Endodermal cell (in vitro differentiated cells): ENCODE data around the gene SH3BGRL2. TPM values are rescaled to one million over a fixed set of nuclear protein-coding genes. Genes with fewer than 3 reads are reported as not detected.

ENCODE experiments used
- DNase-seq: peaks from one replicate; pipeline ENCODE4 v3.0.0-alpha.2; 2017
- H3K27ac ChIP-seq: 2 replicates; pipeline ENCODE4 v1.5.1; 2013; ENCODE audit warnings: mild to moderate bottlenecking, low read depth, low read length, moderate library complexity
- H3K27me3 ChIP-seq: 2 replicates; pipeline ENCODE4 v1.6.1; 2013; ENCODE audit warnings: mild to moderate bottlenecking, low read length, moderate library complexity; ENCODE audit not compliant: insufficient read depth, control insufficient read depth, poor library complexity, severe bottlenecking
- H3K36me3 ChIP-seq: 2 replicates; pipeline ENCODE4 v1.7.0; 2013; ENCODE audit warnings: mild to moderate bottlenecking, low read length, moderate library complexity; ENCODE audit not compliant: control insufficient read depth, insufficient read depth
- H3K4me1 ChIP-seq: one replicate; pipeline ENCODE4 v1.7.0; 2013; ENCODE audit warnings: low read length; ENCODE audit not compliant: control insufficient read depth, insufficient read depth
- H3K4me3 ChIP-seq: 2 replicates; pipeline ENCODE4 v1.5.1; 2013; ENCODE audit warnings: mild to moderate bottlenecking, low read length, moderate library complexity
- H3K9ac ChIP-seq: 2 replicates; pipeline ENCODE4 v1.6.1; 2013; ENCODE audit warnings: mild to moderate bottlenecking, low read length, moderate library complexity; ENCODE audit not compliant: poor library complexity, severe bottlenecking; ENCODE audit errors: extremely low read depth
- H3K9me3 ChIP-seq: 2 replicates; pipeline ENCODE4 v1.6.1; 2013; ENCODE audit warnings: mild to moderate bottlenecking, low read length, moderate library complexity; ENCODE audit not compliant: control insufficient read depth
- H3K27ac Mint-ChIP-seq: 2 replicates; pipeline ENCODE4 v1.8.0; 2020; ENCODE audit warnings: mixed read lengths
- H3K27me3 Mint-ChIP-seq: 2 replicates; pipeline ENCODE4 v1.8.0; 2021; ENCODE audit warnings: mild to moderate bottlenecking, mixed read lengths; ENCODE audit not compliant: insufficient read depth
- H3K36me3 Mint-ChIP-seq: 2 replicates; pipeline ENCODE4 v1.8.0; 2020; ENCODE audit warnings: low read depth, mixed read lengths
- H3K4me1 Mint-ChIP-seq: 2 replicates; pipeline ENCODE4 v1.8.0; 2020; ENCODE audit warnings: mixed read lengths
- H3K4me3 Mint-ChIP-seq: 2 replicates; pipeline ENCODE4 v1.8.0; 2020; ENCODE audit warnings: mild to moderate bottlenecking, moderate library complexity, mixed read lengths
- H3K9me3 Mint-ChIP-seq: 2 replicates; pipeline ENCODE4 v1.8.0; 2020; ENCODE audit warnings: mild to moderate bottlenecking, mixed read lengths
- WGBS, 2 experiments: methylation state at CpG; one replicate each; pipeline versions ENCODE4 v1.1.5 to v1.1.7; 2013; ENCODE audit warnings: missing lambda C conversion rate in 2 of 2, mixed read lengths in 1 of 2; ENCODE audit not compliant: insufficient coverage in 1 of 2, insufficient read length in 1 of 2; 5-methylcytosine and 5-hydroxymethylcytosine counted together
- total RNA-seq, 2 donors: library from RNA; stranded (reverse); fragmentation: NEBNext Ultra II Directional in 1 of 2; extraction: Animal tissue kit (Norgen Biotek cat#: 25700) in 1 of 2; gene quantifications; 2 replicates in 1 of 2; 3 replicates in 1 of 2; pipeline ENCODE4 v1.2.1, GENCODE V29; 2021
- TF ChIP-seq, protein P1 (sequence below): fragments of 200-600 bp; sonication (generic); conservative IDR thresholded peaks from 2 replicates; pipeline ENCODE4 v1.5.0; 2021; ENCODE audit warnings: antibody characterized with exemption, mild to moderate bottlenecking

The SH3BGRL2 gene
- total RNA-seq, 2 donors from 2014 or later = 24.3 to 40.1 TPM

- no peak overlapping the region for H3K4me3 ChIP-seq
- H3K9ac ChIP-seq = no peak overlapping the region
- no peaks in the 10 kb centered on the region for H3K9me3 ChIP-seq
- no peak overlapping the region for H3K27ac ChIP-seq
- H3K27me3 Mint-ChIP-seq = no peaks in the 10 kb centered on the region
- H3K27ac Mint-ChIP-seq = no peak overlapping the region
- DNase-seq = no peak
- H3K27me3 ChIP-seq = no peaks in the 10 kb centered on the region
- peaks cover 2% of the 10 kb centered on the region for H3K4me1 Mint-ChIP-seq
- no peaks in the 10 kb centered on the region for H3K4me1 ChIP-seq
- H3K36me3 Mint-ChIP-seq = peaks cover 17% of the 10 kb centered on the region
- no peaks in the 10 kb centered on the region for H3K36me3 ChIP-seq
- 83 to 100% methylated on average over 2 to 3 of the region's 3 CpGs for WGBS, 2 experiments
- no peak overlapping the region for H3K4me3 Mint-ChIP-seq
- H3K9me3 Mint-ChIP-seq = peaks cover 9% of the 10 kb centered on the region
- TF ChIP-seq, protein P1, sequence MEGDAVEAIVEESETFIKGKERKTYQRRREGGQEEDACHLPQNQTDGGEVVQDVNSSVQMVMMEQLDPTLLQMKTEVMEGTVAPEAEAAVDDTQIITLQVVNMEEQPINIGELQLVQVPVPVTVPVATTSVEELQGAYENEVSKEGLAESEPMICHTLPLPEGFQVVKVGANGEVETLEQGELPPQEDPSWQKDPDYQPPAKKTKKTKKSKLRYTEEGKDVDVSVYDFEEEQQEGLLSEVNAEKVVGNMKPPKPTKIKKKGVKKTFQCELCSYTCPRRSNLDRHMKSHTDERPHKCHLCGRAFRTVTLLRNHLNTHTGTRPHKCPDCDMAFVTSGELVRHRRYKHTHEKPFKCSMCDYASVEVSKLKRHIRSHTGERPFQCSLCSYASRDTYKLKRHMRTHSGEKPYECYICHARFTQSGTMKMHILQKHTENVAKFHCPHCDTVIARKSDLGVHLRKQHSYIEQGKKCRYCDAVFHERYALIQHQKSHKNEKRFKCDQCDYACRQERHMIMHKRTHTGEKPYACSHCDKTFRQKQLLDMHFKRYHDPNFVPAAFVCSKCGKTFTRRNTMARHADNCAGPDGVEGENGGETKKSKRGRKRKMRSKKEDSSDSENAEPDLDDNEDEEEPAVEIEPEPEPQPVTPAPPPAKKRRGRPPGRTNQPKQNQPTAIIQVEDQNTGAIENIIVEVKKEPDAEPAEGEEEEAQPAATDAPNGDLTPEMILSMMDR = no peak
Measured at GRCh38 chr6:79694156-79694555, 63.0 kb downstream of the SH3BGRL2 start.

GRCh38 chr6:79694623-79695343 is 63.7 kb downstream of the SH3BGRL2 start:
- Mint-ChIP-seq H3K27ac (no peak overlapping the region), H3K9me3 (peaks cover 9% of the 10 kb centered on the region), H3K27me3 (no peaks in the 10 kb centered on the region), H3K4me3 (no peak overlapping the region), H3K36me3 (peaks cover 21% of the 10 kb centered on the region), H3K4me1 (peaks cover 2% of the 10 kb centered on the region)
- DNase-seq = peak; percentile 67
- Histone ChIP-seq H3K4me3 (no peak overlapping the region), H3K9ac (no peak overlapping the region), H3K36me3 (peaks cover 2% of the 10 kb centered on the region), H3K27ac (no peak overlapping the region), H3K4me1 (no peaks in the 10 kb centered on the region), H3K27me3 (no peaks in the 10 kb centered on the region), H3K9me3 (no peaks in the 10 kb centered on the region)
- WGBS, 2 experiments = 79 to 94% methylated on average over 5 to 6 of the region's 6 CpGs
- TF ChIP-seq, protein P1 = peak; percentile 70

- no peaks in the 10 kb centered on the region for H3K27me3 Mint-ChIP-seq
- no peaks in the 10 kb centered on the region for H3K4me1 ChIP-seq
- H3K9me3 ChIP-seq = no peaks in the 10 kb centered on the region
- peaks cover 9% of the 10 kb centered on the region for H3K36me3 ChIP-seq
- peaks cover 2% of the 10 kb centered on the region for H3K4me1 Mint-ChIP-seq
- H3K9ac ChIP-seq = no peak overlapping the region
- H3K9me3 Mint-ChIP-seq = no peaks in the 10 kb centered on the region
- no peak overlapping the region for H3K4me3 ChIP-seq
- no peak overlapping the region for H3K27ac ChIP-seq
- TF ChIP-seq, protein P1 = no peak
- H3K27me3 ChIP-seq = no peaks in the 10 kb centered on the region
- DNase-seq = no peak
- no peak overlapping the region for H3K27ac Mint-ChIP-seq
- H3K36me3 Mint-ChIP-seq = peaks cover 10% of the 10 kb centered on the region
- no peak overlapping the region for H3K4me3 Mint-ChIP-seq
- WGBS, 2 experiments = 96% methylated on average over 4 of the region's 4 CpGs; no CpG with 5 or more reads in 1 of the 2 experiments
Measured at GRCh38 chr6:79697430-79697829, 66.3 kb downstream of the SH3BGRL2 start.
